HG03066 (cell line): Measurements from ENCODE around the gene ANKRD33B.
"Not testable (repeated sequence)": the region's sequence is repeated elsewhere in the genome, so short reads cannot be mapped to it uniquely, and the experiment has no call there.

Experiments
- ATAC-seq: cut with Tn5 transposase; IDR thresholded peaks from one replicate; pipeline ENCODE4 v1.9.1; 2021; ENCODE audit warnings: low read depth; ENCODE audit not compliant: unreplicated experiment

Gene ANKRD33B

DNA sequence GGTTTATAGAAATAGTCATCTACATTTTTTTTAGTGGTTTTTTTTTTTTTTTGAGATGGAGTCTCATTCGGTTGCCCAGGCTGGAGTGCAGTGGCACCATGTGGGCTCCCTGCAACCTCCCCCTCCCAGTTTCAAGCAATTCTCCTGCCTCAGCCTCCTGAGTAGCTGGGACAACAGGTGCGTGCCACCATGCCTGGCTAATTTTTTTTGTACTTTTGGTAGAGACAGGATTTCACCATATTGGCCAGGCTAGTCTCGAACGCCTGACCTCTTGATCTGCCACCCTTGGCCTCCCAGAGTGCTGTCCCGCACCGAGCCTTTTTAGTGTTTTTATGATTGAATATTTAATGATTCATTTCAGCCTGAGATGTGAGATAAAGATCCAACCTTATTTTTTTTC lies 27.3 kb downstream of the ANKRD33B start:
- ATAC-seq = no peak

GRCh38 chr5:10591966-10592365 lies 28.1 kb downstream of the ANKRD33B start:
- no peak for ATAC-seq

GRCh38 chr5:10592601-10593000 lies 28.7 kb downstream of the ANKRD33B start:
- peak; percentile 55 for ATAC-seq

GRCh38 chr5:10593531-10594181 lies 29.8 kb downstream of the ANKRD33B start:
- no peak for ATAC-seq

GRCh38 chr5:10594591-10595210 lies 30.8 kb downstream of the ANKRD33B start:
- ATAC-seq = no peak

DNA sequence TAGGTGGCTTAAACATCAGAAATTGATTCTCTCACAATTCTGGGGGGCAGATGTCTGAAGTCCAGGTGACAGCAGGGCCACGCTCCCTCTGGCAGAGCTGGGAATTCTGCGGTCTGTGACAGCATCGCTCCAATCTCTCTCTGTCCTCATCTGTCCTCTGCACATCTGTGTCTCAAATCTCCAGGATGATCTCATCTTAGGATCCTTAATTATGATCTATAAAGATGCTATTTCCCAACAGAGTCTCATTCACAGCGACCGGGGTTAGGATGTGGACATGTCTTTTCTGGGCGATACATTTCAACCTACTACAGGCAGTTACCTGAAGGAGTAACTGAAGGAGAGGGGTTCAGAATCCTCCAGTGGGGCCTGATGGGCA lies 31.4 kb downstream of the ANKRD33B start:
- ATAC-seq = no peak

DNA sequence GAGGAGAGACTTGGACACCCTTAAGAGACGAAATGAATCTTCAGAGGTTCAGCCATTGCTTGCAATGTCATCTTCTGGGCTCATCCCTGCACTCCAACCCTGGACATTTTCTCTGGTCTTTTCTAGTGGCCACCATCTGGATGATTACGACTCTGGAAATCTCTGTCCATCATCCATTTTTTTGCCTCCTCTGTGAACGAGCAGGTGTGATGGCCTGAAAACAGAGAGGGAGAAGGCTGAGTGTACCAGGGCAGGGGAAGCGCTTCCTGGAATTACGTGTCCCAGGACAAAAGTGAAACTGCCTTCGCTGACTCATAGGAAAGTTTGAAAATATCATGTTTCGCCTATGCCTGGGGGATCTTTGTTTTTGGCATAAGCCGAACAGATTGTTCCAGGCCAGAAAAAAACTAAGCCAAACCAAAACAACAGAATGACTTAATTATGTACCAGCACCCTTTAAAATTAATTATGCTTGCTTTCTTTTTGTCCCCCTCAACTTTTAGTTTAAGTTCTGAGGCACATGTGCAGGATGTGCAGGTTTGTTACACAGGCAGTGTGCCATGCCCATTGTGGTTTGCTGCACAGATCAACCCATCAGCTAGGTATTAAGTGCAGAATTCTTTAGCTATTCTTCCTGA lies 31.9 kb downstream of the ANKRD33B start:
- ATAC-seq = peak; percentile 31

- ATAC-seq = no peak
These were observed 32.4 kb downstream of the ANKRD33B start for GRCh38 chr5:10596310-10596703.

DNA sequence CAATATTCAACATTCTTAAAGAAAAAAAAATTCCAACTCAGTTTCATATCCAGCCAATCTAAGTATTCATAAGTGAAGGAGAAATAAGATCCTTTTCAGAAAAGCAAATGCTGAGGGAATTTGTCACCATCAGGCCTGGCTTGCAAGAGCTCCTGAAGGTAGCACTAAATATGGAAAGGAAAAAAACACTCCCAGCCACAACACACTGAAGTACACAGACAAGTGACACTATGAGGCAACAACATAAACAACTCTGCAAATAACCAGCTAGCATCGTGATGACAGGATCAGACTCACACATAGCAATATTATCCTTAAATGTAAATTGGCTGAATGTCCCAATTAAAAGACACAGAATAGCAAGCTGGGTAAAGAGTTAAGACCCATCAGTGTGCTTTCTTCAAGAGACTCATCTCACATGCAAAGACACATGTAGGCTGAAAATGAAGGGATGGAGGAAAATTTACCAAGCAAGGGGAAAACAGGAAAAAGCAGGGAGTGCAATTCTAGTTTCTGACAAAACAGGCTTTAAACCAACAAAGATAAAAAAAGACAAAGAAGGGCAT lies 33.1 kb downstream of the ANKRD33B start:
- no peak for ATAC-seq

DNA sequence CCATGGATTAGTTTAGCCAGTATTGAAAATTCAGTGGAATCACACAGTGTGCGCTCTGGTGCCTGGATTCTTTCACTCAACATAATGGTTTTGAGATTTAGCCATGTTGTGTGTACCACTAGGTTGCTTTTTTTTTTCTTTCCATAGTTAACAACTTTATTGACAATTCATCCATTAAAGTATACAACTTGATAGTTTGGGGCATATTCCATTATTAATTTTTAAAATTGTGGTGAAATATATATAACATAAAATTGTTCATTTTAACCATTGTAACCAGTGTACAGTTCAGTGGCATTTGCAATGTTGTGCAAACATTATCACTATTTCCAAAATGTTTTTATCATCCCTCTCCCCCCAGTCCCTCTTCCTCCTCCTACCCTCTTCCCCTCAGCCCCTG lies 35.2 kb downstream of the ANKRD33B start:
- ATAC-seq = no peak

DNA sequence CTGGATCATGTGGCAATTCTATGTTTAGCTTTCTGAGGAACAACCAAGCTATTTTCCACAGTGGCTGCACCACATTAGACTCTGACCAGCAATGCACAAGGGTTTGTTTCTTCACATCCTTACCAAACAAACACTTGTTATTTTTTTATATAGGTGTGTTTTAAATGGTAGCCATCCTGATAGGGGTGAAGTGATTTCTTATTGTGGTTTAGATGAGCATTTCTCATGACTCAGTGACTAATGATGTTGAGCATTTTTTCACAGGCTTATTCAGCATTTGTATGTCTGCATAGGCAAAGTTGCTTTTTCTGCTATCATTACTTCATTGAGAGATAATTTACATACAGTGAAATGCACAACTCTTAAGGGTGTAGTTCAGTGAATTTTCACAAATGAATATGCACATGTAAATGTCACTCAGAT lies 36.0 kb downstream of the ANKRD33B start:
- no peak for ATAC-seq

DNA sequence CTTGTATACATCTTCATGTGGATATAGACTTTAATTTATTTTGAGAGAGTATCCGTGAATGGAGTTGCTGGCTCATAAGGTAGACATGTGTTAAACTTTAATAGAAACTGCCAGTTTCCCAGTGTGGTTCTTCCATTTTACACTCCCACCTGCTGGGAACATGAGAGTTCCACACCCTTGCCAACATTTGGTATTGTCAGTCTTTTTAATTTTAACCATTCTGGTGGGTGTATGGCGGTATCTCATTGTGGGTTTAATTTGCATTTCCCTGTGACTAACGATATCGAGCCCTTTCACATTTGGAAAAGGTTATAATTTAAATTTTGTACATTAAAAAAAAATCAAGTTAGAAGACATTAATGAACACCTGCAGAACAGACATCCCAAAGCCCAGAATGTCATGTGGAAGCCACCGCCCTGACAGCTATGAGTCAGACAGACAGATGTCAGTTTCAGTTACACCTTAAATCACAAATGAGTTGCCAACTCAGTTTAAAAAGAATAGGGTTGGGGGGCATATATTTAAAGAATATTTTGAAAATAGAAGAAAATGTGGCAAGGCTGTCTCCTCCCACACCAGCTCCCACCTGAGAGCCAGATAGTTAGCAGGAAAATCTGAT lies 36.9 kb downstream of the ANKRD33B start:
- peak; percentile 80 for ATAC-seq

GRCh38 chr5:10601246-10602030 lies 37.6 kb downstream of the ANKRD33B start:
- peak; percentile 35 for ATAC-seq

GRCh38 chr5:10602031-10602806 lies 38.3 kb downstream of the ANKRD33B start:
- no peak for ATAC-seq

- ATAC-seq = no peak
These were observed 41.1 kb downstream of the ANKRD33B start for GRCh38 chr5:10604975-10605374.

- not testable (repeated sequence) for ATAC-seq
These were observed 42.8 kb downstream of the ANKRD33B start for GRCh38 chr5:10606632-10607022.

GRCh38 chr5:10607023-10607665 lies 43.3 kb downstream of the ANKRD33B start:
- peak; percentile 89 for ATAC-seq

- peak; percentile 63 for ATAC-seq
These were observed 43.8 kb downstream of the ANKRD33B start for GRCh38 chr5:10607666-10608073.

DNA sequence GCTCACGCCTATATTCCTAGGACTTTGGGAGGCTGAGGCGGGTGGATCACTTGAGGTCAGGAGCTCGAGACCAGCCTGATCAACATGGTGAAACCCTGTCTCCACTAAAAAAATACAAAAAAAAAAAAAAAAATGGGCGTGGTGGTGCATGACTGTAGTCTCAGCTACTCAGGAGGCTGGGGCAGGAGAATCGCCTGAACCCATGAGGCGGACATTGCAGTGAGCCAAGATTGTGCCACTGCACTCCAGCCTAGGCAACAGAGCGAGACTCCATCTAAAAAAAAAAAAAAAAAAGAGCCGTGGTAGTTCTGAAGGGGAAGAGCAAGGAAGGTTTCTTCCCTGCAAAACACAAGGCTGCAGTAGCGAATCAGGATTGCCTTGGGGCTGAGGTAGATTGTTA lies 44.2 kb downstream of the ANKRD33B start:
- peak; percentile 8 for ATAC-seq
